ENCODE measurements around the gene GNG14. TPM values are rescaled to one million over a fixed set of nuclear protein-coding genes. Genes with fewer than 3 reads are reported as not detected.
A peak's percentile ranks its signal among the peaks of the same experiment; 100 is the strongest.
"Not testable (repeated sequence)": the region's sequence is repeated elsewhere in the genome, so short reads cannot be mapped to it uniquely, and the experiment has no call there.

Gene GNG14
- total RNA-seq, 4 donors from 2014 or later, result not detected

GRCh38 chr19:12675940-12676339, 11.9 kb upstream of the GNG14 start:
- Histone ChIP-seq H3K27me3 (no peaks in the 10 kb centered on the region), H3K9me3 (no peaks in the 10 kb centered on the region), H3K27ac (no peak overlapping the region), H3K4me1 (peaks cover 17% of the 10 kb centered on the region), H3K4me3 (no peak overlapping the region), H3K36me3 (peaks cover 77% of the 10 kb centered on the region)
- 88% methylated on average over 10 of the region's 15 CpGs for WGBS
- TF ChIP-seq POLR2AphosphoS5 (IDR thresholded peaks at IDR 0.05) (no peak), CTCF (IDR thresholded peaks at IDR 0.05) (no peak), EP300 (IDR thresholded peaks at IDR 0.05) (no peak), POLR2A (IDR thresholded peaks at IDR 0.05) (no peak)
- DNase-seq (ENCODE audit: low spot score in 2 of 2), result no peak

- no peak overlapping the region for H3K27ac ChIP-seq
- no peaks in the 10 kb centered on the region for H3K9me3 ChIP-seq
- no peaks in the 10 kb centered on the region for H3K27me3 ChIP-seq
- peaks cover 77% of the 10 kb centered on the region for H3K36me3 ChIP-seq
- 5% methylated on average over 4 of the region's 4 CpGs for WGBS
- no peak overlapping the region for H3K4me3 ChIP-seq
- peak; percentile 91 to 92 for DNase-seq (ENCODE audit: low spot score in 2 of 2)
- TF ChIP-seq EP300 (IDR thresholded peaks at IDR 0.05) (no peak), CTCF (IDR thresholded peaks at IDR 0.05) (peak; percentile 73 to 83)
- peaks cover 17% of the 10 kb centered on the region for H3K4me1 ChIP-seq
Measured at GRCh38 chr19:12676384-12676792, 11.4 kb upstream of the GNG14 start.

GRCh38 chr19:12676928-12677327, 10.9 kb upstream of the GNG14 start:
- H3K4me3 ChIP-seq, result no peak overlapping the region
- 88% methylated on average over 10 of the region's 12 CpGs for WGBS
- no peak for DNase-seq (ENCODE audit: low spot score in 2 of 2)
- H3K27ac ChIP-seq, result no peak overlapping the region
- TF ChIP-seq CTCF (IDR thresholded peaks at IDR 0.05) (no peak), EP300 (IDR thresholded peaks at IDR 0.05) (no peak), POLR2A (IDR thresholded peaks at IDR 0.05) (no peak), POLR2AphosphoS5 (IDR thresholded peaks at IDR 0.05) (no peak)
- no peaks in the 10 kb centered on the region for H3K27me3 ChIP-seq
- peaks cover 77% of the 10 kb centered on the region for H3K36me3 ChIP-seq
- H3K9me3 ChIP-seq, result no peaks in the 10 kb centered on the region
- H3K4me1 ChIP-seq, result peaks cover 17% of the 10 kb centered on the region

- H3K4me1 ChIP-seq, result peaks cover 22% of the 10 kb centered on the region
- H3K27me3 ChIP-seq; H3K27ac ChIP-seq; DNase-seq (ENCODE audit: low spot score in 2 of 2); H3K9me3 ChIP-seq; H3K4me3 ChIP-seq: not testable (repeated sequence)
- WGBS, result 88% methylated on average over 5 of the region's 5 CpGs
- peaks cover 69% of the 10 kb centered on the region for H3K36me3 ChIP-seq
Measured at GRCh38 chr19:12678039-12678438, 9.8 kb upstream of the GNG14 start.

GRCh38 chr19:12680034-12680433, 7.8 kb upstream of the GNG14 start:
- Histone ChIP-seq H3K9me3 (no peaks in the 10 kb centered on the region), H3K36me3 (peaks cover 52% of the 10 kb centered on the region), H3K27ac (no peak overlapping the region), H3K4me3 (no peak overlapping the region), H3K27me3 (no peaks in the 10 kb centered on the region), H3K4me1 (peaks cover 22% of the 10 kb centered on the region)
- DNase-seq (ENCODE audit: low spot score in 2 of 2), result no peak
- TF ChIP-seq POLR2AphosphoS5 (IDR thresholded peaks at IDR 0.05) (no peak), EP300 (IDR thresholded peaks at IDR 0.05) (no peak), CTCF (IDR thresholded peaks at IDR 0.05) (no peak), POLR2A (IDR thresholded peaks at IDR 0.05) (no peak)
- WGBS, result 92% methylated on average over 9 of the region's 9 CpGs
